Measurements from ENCODE around the gene REM2. TPM values are rescaled to one million over a fixed set of nuclear protein-coding genes. Genes with fewer than 3 reads are reported as not detected.

The REM2 gene
- total and polyA plus RNA-seq, 2 of the 4 experiments (the other 2 are of a cell fraction): under 0.01 to 0.07 TPM

DNA sequence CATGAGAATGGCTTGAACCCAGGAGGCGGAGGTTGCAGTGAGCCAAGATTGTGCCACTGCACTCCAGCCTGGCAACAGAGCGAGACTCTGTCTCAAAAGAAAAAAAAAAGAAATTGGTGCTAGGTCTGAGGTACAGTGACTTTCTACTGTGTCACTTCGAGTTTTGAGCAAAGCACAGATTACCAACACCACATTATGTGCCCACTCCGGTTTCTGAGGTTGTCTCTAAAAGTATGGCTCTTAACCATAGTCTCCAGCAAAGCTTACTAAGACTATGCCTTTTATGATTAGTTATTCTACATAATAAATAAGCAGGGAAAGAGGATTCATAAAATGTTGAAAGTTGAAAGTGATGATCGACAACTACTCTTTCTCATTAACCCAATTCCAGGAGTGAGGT, 27.9 kb downstream of the REM2 start:
- Histone ChIP-seq H2AFZ (replicated peaks; ENCODE audit: low read length, poor library complexity) (no peak overlapping the region), H3K9me3 (ENCODE audit: control insufficient read depth, insufficient read depth, low read length) (no peaks in the 10 kb centered on the region), H4K91ac (ENCODE audit: insufficient read depth, low read depth, low read length) (no peak overlapping the region), H2AK5ac (ENCODE audit: low read depth, low read length) (no peak overlapping the region), H3K9ac (ENCODE audit: low read depth, low read length) (no peak overlapping the region), H3K27me3 (ENCODE audit: control insufficient read depth, insufficient read depth, low read length) (no peaks in the 10 kb centered on the region), H3K4ac (ENCODE audit: low read depth, low read length) (no peak overlapping the region), H3K14ac (replicated peaks; ENCODE audit: low read depth, low read length) (no peak overlapping the region), H4K5ac (ENCODE audit: low read depth, low read length) (no peak overlapping the region), H2AK9ac (replicated peaks; ENCODE audit: low read depth, low read length, poor library complexity) (no peak overlapping the region), H3K9me1 (ENCODE audit: insufficient read depth, low read length) (0 out of 2 replicates have a peak, but pooled peaks cover 3% of the 10 kb centered on the region), H3K18ac (ENCODE audit: low read depth, low read length) (no peak overlapping the region), H3K36me3 (ENCODE audit: control insufficient read depth, insufficient read depth, low read length) (peaks cover 20% of the 10 kb centered on the region), H2BK20ac (ENCODE audit: low read depth, low read length) (no peak overlapping the region), H3K4me1 (ENCODE audit: control insufficient read depth, insufficient read depth, low read length) (peaks cover under 1% of the 10 kb centered on the region; the same call in 1 of the 2 replicates), H3K79me1 (ENCODE audit: low read depth in 1 of 2, low read length in 2 of 2) (peaks cover 13 to 38% of the 10 kb centered on the region in 2 experiments), H2BK5ac (ENCODE audit: low read depth, low read length, poor library complexity, severe bottlenecking) (no peak overlapping the region), H2BK15ac (ENCODE audit: low read depth, low read length) (no peak overlapping the region), H3K4me3 (ENCODE audit: insufficient read depth, low read depth, low read length) (no peak overlapping the region), H3K4me2 (ENCODE audit: low read depth, low read length) (no peak overlapping the region), H4K20me1 (ENCODE audit: insufficient read depth, low read length) (no peaks in the 10 kb centered on the region), H4K8ac (ENCODE audit: low read depth in 2 of 2, low read length in 2 of 2) (no peak overlapping the region), H3K27ac (ENCODE audit: insufficient read depth, low read length) (no peak overlapping the region), H3K56ac (ENCODE audit: extremely low read depth, insufficient read depth, low read length) (no peak overlapping the region), H2BK120ac (ENCODE audit: low read depth, low read length) (no peak overlapping the region), H3K23ac (ENCODE audit: low read depth, low read length) (no peak overlapping the region)
- BruUV-seq (replicated peaks): no TSS peak
- intact Hi-C loops (cut with micrococcal nuclease): no loop called here
- DNase-seq: no peak
- CTCF ChIA-PET: interaction anchor here (1.7 kb wide), 1 partner anchor 11 kb away, joined by 7 read pairs; no protein-coding TSS in a partner anchor
- POLR2A ChIA-PET (ENCODE audit: unreplicated experiment): no interaction called here
- WGBS, 2 experiments (ENCODE audit: extremely low coverage in 2 of 2, insufficient read length in 1 of 2): 100% methylated on average over 1 of the region's 5 CpGs; no CpG with 5 or more reads in 1 of the 2 experiments
- dilution Hi-C loops (cut with HindIII; ENCODE audit: low sequenced_read_pairs, unreplicated experiment): no loop called here
- TF ChIP-seq BHLHE40 (IDR thresholded peaks at IDR 0.05; ENCODE audit: low read depth, low read length) (no peak), NFE2L2 (IDR thresholded peaks at IDR 0.05; ENCODE audit: low read depth, low read length) (no peak), CEBPB (IDR thresholded peaks at IDR 0.05; ENCODE audit: low read depth, low read length) (no peak), FOS (IDR thresholded peaks at IDR 0.05; ENCODE audit: low read depth, low read length) (no peak), CHD1 (IDR thresholded peaks at IDR 0.05; ENCODE audit: low read depth, low read length) (no peak), SMC3 (IDR thresholded peaks at IDR 0.05; ENCODE audit: low read depth, low read length) (no peak), RAD21 (IDR thresholded peaks at IDR 0.05; ENCODE audit: low read length) (no peak)
- TF ChIP-seq, protein P1, sequence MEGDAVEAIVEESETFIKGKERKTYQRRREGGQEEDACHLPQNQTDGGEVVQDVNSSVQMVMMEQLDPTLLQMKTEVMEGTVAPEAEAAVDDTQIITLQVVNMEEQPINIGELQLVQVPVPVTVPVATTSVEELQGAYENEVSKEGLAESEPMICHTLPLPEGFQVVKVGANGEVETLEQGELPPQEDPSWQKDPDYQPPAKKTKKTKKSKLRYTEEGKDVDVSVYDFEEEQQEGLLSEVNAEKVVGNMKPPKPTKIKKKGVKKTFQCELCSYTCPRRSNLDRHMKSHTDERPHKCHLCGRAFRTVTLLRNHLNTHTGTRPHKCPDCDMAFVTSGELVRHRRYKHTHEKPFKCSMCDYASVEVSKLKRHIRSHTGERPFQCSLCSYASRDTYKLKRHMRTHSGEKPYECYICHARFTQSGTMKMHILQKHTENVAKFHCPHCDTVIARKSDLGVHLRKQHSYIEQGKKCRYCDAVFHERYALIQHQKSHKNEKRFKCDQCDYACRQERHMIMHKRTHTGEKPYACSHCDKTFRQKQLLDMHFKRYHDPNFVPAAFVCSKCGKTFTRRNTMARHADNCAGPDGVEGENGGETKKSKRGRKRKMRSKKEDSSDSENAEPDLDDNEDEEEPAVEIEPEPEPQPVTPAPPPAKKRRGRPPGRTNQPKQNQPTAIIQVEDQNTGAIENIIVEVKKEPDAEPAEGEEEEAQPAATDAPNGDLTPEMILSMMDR (conservative IDR thresholded peaks at IDR 0.05; ENCODE audit: low read depth, low read length): no peak
- TF ChIP-seq, protein P2, sequence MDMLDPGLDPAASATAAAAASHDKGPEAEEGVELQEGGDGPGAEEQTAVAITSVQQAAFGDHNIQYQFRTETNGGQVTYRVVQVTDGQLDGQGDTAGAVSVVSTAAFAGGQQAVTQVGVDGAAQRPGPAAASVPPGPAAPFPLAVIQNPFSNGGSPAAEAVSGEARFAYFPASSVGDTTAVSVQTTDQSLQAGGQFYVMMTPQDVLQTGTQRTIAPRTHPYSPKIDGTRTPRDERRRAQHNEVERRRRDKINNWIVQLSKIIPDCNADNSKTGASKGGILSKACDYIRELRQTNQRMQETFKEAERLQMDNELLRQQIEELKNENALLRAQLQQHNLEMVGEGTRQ (IDR thresholded peaks at IDR 0.05; ENCODE audit: low read depth, low read length): no peak
- no peak for ATAC-seq (ENCODE audit: low read depth)
- in situ Hi-C loops (cut with MboI; ENCODE audit: low sequenced_read_pairs): no loop called here
